Left ventricle myocardium inferior (tissue), 1 donor: Measurements from ENCODE around the gene SYNJ1. TPM values are rescaled to one million over a fixed set of nuclear protein-coding genes. Genes with fewer than 3 reads are reported as not detected.
"Not testable (repeated sequence)": the region's sequence is repeated elsewhere in the genome, so short reads cannot be mapped to it uniquely, and the experiment has no call there.

Experiments
- DNase-seq: peaks from one replicate; pipeline ENCODE4 v3.0.0-alpha.2; 2020
- H3K27ac ChIP-seq: fragments of 200-600 bp; replicated peaks from 2 replicates; pipeline ENCODE4 v1.8.0; 2021
- H3K27me3 ChIP-seq: fragments of 200-600 bp; 2 replicates; pipeline ENCODE4 v1.8.0; 2021; ENCODE audit warnings: low read depth
- H3K36me3 ChIP-seq: fragments of 200-600 bp; 2 replicates; pipeline ENCODE4 v1.8.0; 2021
- H3K4me1 ChIP-seq: fragments of 200-600 bp; 2 replicates; pipeline ENCODE4 v1.8.0; 2021
- H3K4me3 ChIP-seq: fragments of 200-600 bp; 2 replicates; pipeline ENCODE4 v1.8.0; 2021; ENCODE audit warnings: mild to moderate bottlenecking, moderate library complexity
- H3K9me3 ChIP-seq: fragments of 200-600 bp; replicated peaks from 2 replicates; pipeline ENCODE4 v1.8.0; 2021
- intact Hi-C: fragments of 100-400 bp; cut with micrococcal nuclease; formaldehyde crosslinking; loops from one replicate; pipeline ENCODE4 v1.11.0; 2022
- total RNA-seq: library from RNA; stranded (reverse); fragmentation: NEBNext Ultra II Directional; extraction: Animal tissue kit (Norgen Biotek cat#: 25700); gene quantifications from one replicate; pipeline ENCODE4 v1.2.1, GENCODE V29; 2021
- TF ChIP-seq, protein P1 (sequence below): fragments of 200-600 bp; IDR thresholded peaks from 2 replicates; pipeline ENCODE4 v1.8.0; 2021; ENCODE audit warnings: antibody characterized with exemption, mild to moderate bottlenecking, borderline replicate concordance
- donor health status: DM: no; HTN: yes; CAD: no; lungs with severe emphysema.

The SYNJ1 gene
- total RNA-seq, 1 donor from 2014 or later = 12.3 TPM

DNA sequence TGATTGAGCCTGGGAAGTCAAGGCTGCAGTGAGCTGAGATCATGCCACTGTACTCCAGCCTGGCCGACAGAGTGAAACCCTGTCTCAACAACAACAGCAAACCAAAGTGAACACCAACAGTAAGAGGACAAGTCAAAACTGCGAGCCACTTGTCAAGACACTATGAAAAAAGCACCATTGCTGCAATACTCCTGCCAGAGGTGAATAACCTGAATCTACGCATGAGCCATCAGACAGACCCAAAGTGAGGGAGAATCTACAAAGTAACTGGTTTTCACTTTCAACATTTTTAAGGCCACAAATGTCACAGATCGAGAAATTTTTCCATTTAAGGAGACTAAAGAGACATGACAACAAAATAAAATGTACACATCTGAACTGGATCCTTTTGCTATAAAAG, 21.9 kb downstream of the SYNJ1 start:
- H3K4me3 ChIP-seq = no peak overlapping the region
- peaks cover 19% of the 10 kb centered on the region for H3K4me1 ChIP-seq
- H3K27me3 ChIP-seq = no peaks in the 10 kb centered on the region
- no peaks in the 10 kb centered on the region for H3K36me3 ChIP-seq
- intact Hi-C loops = no loop called here
- TF ChIP-seq, protein P1, sequence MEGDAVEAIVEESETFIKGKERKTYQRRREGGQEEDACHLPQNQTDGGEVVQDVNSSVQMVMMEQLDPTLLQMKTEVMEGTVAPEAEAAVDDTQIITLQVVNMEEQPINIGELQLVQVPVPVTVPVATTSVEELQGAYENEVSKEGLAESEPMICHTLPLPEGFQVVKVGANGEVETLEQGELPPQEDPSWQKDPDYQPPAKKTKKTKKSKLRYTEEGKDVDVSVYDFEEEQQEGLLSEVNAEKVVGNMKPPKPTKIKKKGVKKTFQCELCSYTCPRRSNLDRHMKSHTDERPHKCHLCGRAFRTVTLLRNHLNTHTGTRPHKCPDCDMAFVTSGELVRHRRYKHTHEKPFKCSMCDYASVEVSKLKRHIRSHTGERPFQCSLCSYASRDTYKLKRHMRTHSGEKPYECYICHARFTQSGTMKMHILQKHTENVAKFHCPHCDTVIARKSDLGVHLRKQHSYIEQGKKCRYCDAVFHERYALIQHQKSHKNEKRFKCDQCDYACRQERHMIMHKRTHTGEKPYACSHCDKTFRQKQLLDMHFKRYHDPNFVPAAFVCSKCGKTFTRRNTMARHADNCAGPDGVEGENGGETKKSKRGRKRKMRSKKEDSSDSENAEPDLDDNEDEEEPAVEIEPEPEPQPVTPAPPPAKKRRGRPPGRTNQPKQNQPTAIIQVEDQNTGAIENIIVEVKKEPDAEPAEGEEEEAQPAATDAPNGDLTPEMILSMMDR = no peak
- no peak for DNase-seq
- no peak overlapping the region for H3K27ac ChIP-seq
- H3K9me3 ChIP-seq = no peaks in the 10 kb centered on the region

DNA sequence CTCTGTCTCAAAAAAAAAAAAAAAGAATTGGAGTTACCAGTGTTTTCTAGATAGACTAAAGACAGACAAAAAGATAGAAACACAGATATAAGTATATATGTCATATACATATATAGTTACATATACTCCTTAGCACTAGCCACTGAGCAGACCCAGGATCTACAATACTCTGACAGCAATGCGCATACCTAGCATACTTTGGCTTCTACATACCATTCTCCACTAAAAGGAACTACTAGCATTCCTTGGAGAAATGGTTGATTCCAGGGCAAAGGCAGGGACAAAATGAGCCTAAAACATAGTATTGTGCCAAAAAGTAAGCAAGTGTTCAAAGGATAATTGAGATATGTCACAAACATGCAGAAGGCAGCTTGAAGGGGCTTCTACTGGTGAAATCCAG, 22.7 kb downstream of the SYNJ1 start:
- DNase-seq = no peak
- H3K36me3 ChIP-seq = no peaks in the 10 kb centered on the region
- no peaks in the 10 kb centered on the region for H3K27me3 ChIP-seq
- H3K9me3 ChIP-seq = no peaks in the 10 kb centered on the region
- peaks cover 12% of the 10 kb centered on the region for H3K4me1 ChIP-seq
- H3K4me3 ChIP-seq = no peak overlapping the region
- TF ChIP-seq, protein P1 = no peak
- H3K27ac ChIP-seq = no peak overlapping the region
- intact Hi-C loops = no loop called here

DNA sequence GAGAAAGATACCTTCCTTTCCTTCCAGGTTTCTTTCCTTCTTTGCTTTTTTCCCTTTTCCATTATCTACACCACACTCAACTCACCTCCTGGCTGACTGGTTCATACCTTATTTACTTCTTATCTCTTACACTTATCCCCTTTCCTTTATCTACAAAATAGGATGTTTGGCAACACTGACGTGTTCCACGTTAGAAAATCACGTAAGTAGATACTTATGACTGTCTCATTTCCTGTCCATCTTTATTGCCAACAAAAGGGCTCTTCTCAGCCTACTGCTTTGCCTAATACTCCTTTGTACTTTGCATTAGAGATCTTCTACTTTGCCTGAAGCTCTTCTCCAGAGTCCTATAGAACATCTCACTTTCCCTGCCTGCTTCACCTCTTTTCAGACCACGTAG, 25.1 kb downstream of the SYNJ1 start:
- Histone ChIP-seq H3K4me1 (peaks cover 24% of the 10 kb centered on the region), H3K4me3 (no peak overlapping the region), H3K36me3 (peaks cover 4% of the 10 kb centered on the region), H3K9me3 (no peaks in the 10 kb centered on the region), H3K27me3 (no peaks in the 10 kb centered on the region), H3K27ac (no peak overlapping the region)
- TF ChIP-seq, protein P1 = no peak
- intact Hi-C loops = no loop called here
- DNase-seq = no peak

DNA sequence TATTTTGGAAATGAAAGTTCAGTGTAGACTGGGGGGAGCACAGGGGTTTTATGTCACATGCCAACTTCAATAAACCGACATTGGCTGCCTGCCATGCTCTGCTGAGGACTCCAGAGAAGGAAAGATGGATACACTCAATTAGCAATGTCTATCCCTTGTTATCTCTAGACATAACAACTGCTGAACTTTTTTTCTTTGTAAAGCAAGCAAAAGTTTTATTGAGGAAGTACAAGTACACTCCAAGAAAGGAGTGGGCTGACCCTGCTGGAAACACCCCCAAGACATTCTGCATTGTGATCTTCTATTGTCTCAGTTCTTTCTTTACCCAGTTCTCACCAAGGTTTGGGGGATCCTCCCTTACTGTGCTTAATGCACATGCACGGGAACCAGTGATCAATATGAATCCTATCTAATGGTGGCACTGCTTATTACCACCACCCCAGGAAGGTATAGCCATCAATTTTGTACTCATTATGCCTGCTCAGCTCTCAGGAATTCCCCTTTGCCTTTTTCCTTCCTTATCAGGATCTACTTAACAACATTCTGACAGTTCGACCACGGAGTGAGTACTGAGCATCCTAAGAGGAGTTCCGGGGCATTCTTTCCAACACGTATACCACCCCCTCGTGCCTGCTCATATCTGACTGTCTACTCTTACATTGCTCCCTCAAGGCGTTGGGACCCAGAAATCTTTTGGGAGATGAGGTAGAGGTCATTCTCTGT, 28.7 kb downstream of the SYNJ1 start:
- H3K27me3 ChIP-seq = no peaks in the 10 kb centered on the region
- H3K27ac ChIP-seq = no peak overlapping the region
- no peak for DNase-seq
- intact Hi-C loops = no loop called here
- H3K4me1 ChIP-seq = peaks cover 20% of the 10 kb centered on the region
- H3K36me3 ChIP-seq = peaks cover 4% of the 10 kb centered on the region
- H3K4me3 ChIP-seq = no peak overlapping the region
- TF ChIP-seq, protein P1 = no peak
- no peaks in the 10 kb centered on the region for H3K9me3 ChIP-seq

DNA sequence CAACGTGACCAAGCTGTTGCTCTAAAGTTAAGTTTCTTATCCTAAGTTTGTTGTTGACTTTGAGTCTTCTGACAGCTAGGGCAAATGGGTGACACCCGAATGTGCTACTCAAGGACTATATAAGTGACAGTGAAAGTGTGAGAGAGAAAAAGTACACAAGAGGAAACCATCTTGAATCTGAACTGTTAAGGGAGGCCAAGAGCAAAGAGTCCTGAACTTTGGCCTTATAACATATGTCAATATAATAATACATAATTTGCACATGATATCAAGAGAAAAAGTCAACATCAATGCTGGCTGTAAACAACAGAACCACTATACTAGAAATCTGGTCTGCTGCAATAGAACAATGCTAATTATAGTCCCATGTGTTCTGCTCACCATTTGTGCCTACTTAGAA, 29.5 kb downstream of the SYNJ1 start:
- H3K4me1 ChIP-seq = peaks cover 20% of the 10 kb centered on the region
- H3K27me3 ChIP-seq = no peaks in the 10 kb centered on the region
- DNase-seq = no peak
- H3K4me3 ChIP-seq = no peak overlapping the region
- peaks cover 6% of the 10 kb centered on the region for H3K36me3 ChIP-seq
- TF ChIP-seq, protein P1 = no peak
- intact Hi-C loops = no loop called here
- no peak overlapping the region for H3K27ac ChIP-seq
- H3K9me3 ChIP-seq = no peaks in the 10 kb centered on the region

DNA sequence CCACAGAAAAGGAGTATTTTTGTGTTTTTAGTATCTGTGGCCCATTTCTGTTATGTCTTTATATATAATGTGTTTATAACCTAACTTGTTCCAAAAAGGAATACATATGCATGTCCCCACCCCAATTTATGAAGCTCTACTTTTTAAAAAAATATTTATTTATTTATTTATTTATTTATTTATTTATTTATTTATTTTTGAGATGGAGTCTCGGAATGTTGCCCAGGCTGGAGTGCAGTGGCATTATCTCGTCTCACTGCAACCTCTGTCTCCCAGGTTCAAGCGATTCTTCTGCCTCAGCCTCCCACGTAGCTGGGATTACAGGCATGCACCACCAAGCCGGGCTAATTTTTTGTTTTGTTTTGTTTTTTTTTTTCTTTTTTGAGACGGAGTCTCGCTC, 32.3 kb downstream of the SYNJ1 start:
- H3K4me3 ChIP-seq, intact Hi-C loops, H3K9me3 ChIP-seq, H3K27ac ChIP-seq, H3K27me3 ChIP-seq, DNase-seq: not testable (repeated sequence)
- Histone ChIP-seq H3K36me3 (peaks cover 28% of the 10 kb centered on the region), H3K4me1 (peaks cover 13% of the 10 kb centered on the region)
